Neural cell (in vitro differentiated cells): ENCODE data around the gene RBM8A. TPM values are rescaled to one million over a fixed set of nuclear protein-coding genes. Genes with fewer than 3 reads are reported as not detected.

Source experiments
- H2AFZ ChIP-seq: fragments of 200-600, 300-800 bp; sonication (generic), shearing (Covaris generic); 2 replicates; pipeline ENCODE4 v1.6.0; 2014; ENCODE audit warnings: low read depth, mild to moderate bottlenecking, antibody characterized with exemption, low read length, moderate library complexity
- H3F3A ChIP-seq: fragments of 200-600 bp; shearing (Covaris generic); 2 replicates; pipeline ENCODE4 v1.6.1; 2016; ENCODE audit warnings: mild to moderate bottlenecking, moderate library complexity, mixed read lengths, antibody characterized with exemption, low read length; ENCODE audit not compliant: insufficient read depth, poor library complexity, severe bottlenecking
- H3K27ac ChIP-seq: fragments of 200-600, 300-800 bp; sonication (generic), shearing (Covaris generic); 2 replicates; pipeline ENCODE4 v1.5.1; 2014; ENCODE audit warnings: mild to moderate bottlenecking, low read length, moderate library complexity
- H3K27me3 ChIP-seq: fragments of 300-800, 200-600 bp; sonication (generic), shearing (Covaris generic); 2 replicates; pipeline ENCODE4 v1.6.0; 2014; ENCODE audit warnings: mild to moderate bottlenecking, low read depth, low read length, moderate library complexity; ENCODE audit not compliant: insufficient read depth
- H3K36me3 ChIP-seq: fragments of 300-800, 200-600 bp; sonication (generic), shearing (Covaris generic); 2 replicates; pipeline ENCODE4 v1.5.1; 2014; ENCODE audit warnings: mild to moderate bottlenecking, antibody characterized with exemption, low read length, moderate library complexity; ENCODE audit not compliant: insufficient read depth
- H3K4me2 ChIP-seq: fragments of 300-800, 200-600 bp; sonication (generic), shearing (Covaris generic); 2 replicates; pipeline ENCODE4 v1.6.0; 2014; ENCODE audit warnings: mild to moderate bottlenecking, low read length
- H3K4me3 ChIP-seq: fragments of 300-800, 200-600 bp; sonication (generic), shearing (Covaris generic); 2 replicates; pipeline ENCODE4 v1.5.1; 2014; ENCODE audit warnings: mild to moderate bottlenecking, low read length, moderate library complexity
- H3K79me2 ChIP-seq: fragments of 200-600 bp; shearing (Covaris generic); replicated peaks from 2 replicates; pipeline ENCODE4 v1.6.0; 2014; ENCODE audit warnings: mild to moderate bottlenecking, low read length, moderate library complexity; ENCODE audit not compliant: insufficient read depth
- H3K9ac ChIP-seq: fragments of 300-800, 200-600 bp; sonication (generic), shearing (Covaris generic); 2 replicates; pipeline ENCODE4 v1.6.1; 2016; ENCODE audit warnings: mild to moderate bottlenecking, low read length, mixed read lengths
- H3K9me2 ChIP-seq: fragments of 200-600 bp; shearing (Covaris generic); 2 replicates; pipeline ENCODE4 v1.6.1; 2016; ENCODE audit warnings: mild to moderate bottlenecking, low read length, mixed read lengths; ENCODE audit not compliant: insufficient read depth
- H3K9me3 ChIP-seq: fragments of 200-600, 300-800 bp; sonication (generic), shearing (Covaris generic); 2 replicates; pipeline ENCODE4 v1.6.1; 2016; ENCODE audit warnings: mild to moderate bottlenecking, mixed run types, low read length, moderate library complexity, mixed read lengths
- H4K20me1 ChIP-seq: fragments of 200-600 bp; shearing (Covaris generic); 2 replicates; pipeline ENCODE4 v1.6.1; 2016; ENCODE audit warnings: mild to moderate bottlenecking, mixed run types; ENCODE audit not compliant: insufficient read depth
- EP300 ChIP-seq: fragments of 450-650 bp; conservative IDR thresholded peaks from 2 replicates; pipeline ENCODE4 v1.6.1; 2014; ENCODE audit warnings: antibody characterized with exemption, mild to moderate bottlenecking, moderate library complexity; ENCODE audit not compliant: poor library complexity, severe bottlenecking
- EZH2 ChIP-seq: fragments of 200-600, 300-800 bp; shearing (Covaris generic), sonication (generic); IDR thresholded peaks from 2 replicates; pipeline ENCODE4 v1.6.1; 2014; ENCODE audit warnings: antibody characterized with exemption, low read length, borderline replicate concordance, mild to moderate bottlenecking; ENCODE audit not compliant: insufficient read depth, poor library complexity, severe bottlenecking
- MXI1 ChIP-seq: fragments of 450-650 bp; conservative IDR thresholded peaks from 2 replicates; pipeline ENCODE4 v1.6.1; 2014; ENCODE audit warnings: antibody characterized with exemption, mild to moderate bottlenecking; ENCODE audit not compliant: poor library complexity, severe bottlenecking
- POLR2AphosphoS5 ChIP-seq: IDR thresholded peaks from 2 replicates; pipeline ENCODE4 v1.6.1; 2012
- RAD21 ChIP-seq: fragments of 450-650 bp; conservative IDR thresholded peaks from 2 replicates; pipeline ENCODE4 v1.6.1; 2014; ENCODE audit warnings: antibody characterized with exemption, mild to moderate bottlenecking, moderate library complexity
- SMC3 ChIP-seq: fragments of 450-650 bp; conservative IDR thresholded peaks from 2 replicates; pipeline ENCODE4 v1.6.1; 2014; ENCODE audit warnings: antibody characterized with exemption, mild to moderate bottlenecking, moderate library complexity; ENCODE audit not compliant: poor library complexity
- TAF1 ChIP-seq: IDR thresholded peaks from 2 replicates; pipeline ENCODE4 v1.6.1; 2012; ENCODE audit warnings: low read depth
- polyA plus RNA-seq: library from polyadenylated mRNA; depleted of rRNA; stranded (reverse); fragments of >200 nt; gene quantifications from 2 replicates; pipeline ENCODE4 v1.2.3, GENCODE V29; 2014
- TF ChIP-seq, protein P1 (sequence below): IDR thresholded peaks from 2 replicates; pipeline ENCODE4 v1.6.1; 2012; ENCODE audit warnings: borderline replicate concordance
- TF ChIP-seq, protein P2 (sequence below): fragments of 450-650 bp; IDR thresholded peaks from 2 replicates; pipeline ENCODE4 v1.5.1; 2014; ENCODE audit warnings: antibody characterized with exemption, mild to moderate bottlenecking, moderate library complexity; ENCODE audit not compliant: poor library complexity, severe bottlenecking

The RBM8A gene
- polyA plus RNA-seq, 1 donor from 2014 or later = 366 TPM

DNA sequence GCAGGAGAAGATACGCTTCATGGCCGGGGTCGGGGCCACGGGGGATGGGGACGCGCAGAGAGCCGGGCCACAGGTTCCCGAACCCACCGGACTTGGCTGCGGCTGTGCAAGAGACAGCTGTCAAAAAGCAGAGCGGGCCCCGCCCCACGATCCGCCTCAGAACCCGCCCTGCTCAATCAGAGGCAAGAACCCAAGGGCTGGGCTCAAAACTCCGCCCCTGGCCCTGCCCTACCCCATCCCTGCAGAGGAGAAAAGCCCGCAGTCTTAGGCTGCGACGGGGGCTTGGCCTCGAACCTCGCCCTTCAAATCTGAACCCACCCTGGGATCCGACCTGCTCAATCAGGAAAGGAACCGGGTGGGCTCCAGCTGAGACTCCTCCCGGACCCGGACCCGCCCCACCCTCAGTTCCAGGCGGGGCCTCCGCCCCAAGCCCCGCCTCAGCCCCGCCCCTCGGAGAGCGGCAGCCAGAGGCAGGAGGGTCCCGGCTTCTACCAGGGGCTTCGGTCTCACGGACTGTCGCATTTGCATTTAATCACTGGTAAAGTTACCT lies 41.5 kb downstream of the RBM8A start, which contains the start of gene ANKRD35:
Gene ANKRD35 (minus strand): TSS at position 129 of the 550 bp plus-strand sequence. CDS start 108 bp downstream, at position 21.
- H3K9me2 ChIP-seq = no peaks in the 10 kb centered on the region
- no peaks in the 10 kb centered on the region for H3K9me3 ChIP-seq
- H3K27me3 ChIP-seq = peaks cover 22% of the 10 kb centered on the region
- TF ChIP-seq, protein P1, sequence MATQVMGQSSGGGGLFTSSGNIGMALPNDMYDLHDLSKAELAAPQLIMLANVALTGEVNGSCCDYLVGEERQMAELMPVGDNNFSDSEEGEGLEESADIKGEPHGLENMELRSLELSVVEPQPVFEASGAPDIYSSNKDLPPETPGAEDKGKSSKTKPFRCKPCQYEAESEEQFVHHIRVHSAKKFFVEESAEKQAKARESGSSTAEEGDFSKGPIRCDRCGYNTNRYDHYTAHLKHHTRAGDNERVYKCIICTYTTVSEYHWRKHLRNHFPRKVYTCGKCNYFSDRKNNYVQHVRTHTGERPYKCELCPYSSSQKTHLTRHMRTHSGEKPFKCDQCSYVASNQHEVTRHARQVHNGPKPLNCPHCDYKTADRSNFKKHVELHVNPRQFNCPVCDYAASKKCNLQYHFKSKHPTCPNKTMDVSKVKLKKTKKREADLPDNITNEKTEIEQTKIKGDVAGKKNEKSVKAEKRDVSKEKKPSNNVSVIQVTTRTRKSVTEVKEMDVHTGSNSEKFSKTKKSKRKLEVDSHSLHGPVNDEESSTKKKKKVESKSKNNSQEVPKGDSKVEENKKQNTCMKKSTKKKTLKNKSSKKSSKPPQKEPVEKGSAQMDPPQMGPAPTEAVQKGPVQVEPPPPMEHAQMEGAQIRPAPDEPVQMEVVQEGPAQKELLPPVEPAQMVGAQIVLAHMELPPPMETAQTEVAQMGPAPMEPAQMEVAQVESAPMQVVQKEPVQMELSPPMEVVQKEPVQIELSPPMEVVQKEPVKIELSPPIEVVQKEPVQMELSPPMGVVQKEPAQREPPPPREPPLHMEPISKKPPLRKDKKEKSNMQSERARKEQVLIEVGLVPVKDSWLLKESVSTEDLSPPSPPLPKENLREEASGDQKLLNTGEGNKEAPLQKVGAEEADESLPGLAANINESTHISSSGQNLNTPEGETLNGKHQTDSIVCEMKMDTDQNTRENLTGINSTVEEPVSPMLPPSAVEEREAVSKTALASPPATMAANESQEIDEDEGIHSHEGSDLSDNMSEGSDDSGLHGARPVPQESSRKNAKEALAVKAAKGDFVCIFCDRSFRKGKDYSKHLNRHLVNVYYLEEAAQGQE = no peak
- TF ChIP-seq MXI1 = no peak
- TF ChIP-seq SMC3 = no peak
- no peak for TF ChIP-seq EP300
- no peak for TF ChIP-seq TAF1
- TF ChIP-seq, protein P2, sequence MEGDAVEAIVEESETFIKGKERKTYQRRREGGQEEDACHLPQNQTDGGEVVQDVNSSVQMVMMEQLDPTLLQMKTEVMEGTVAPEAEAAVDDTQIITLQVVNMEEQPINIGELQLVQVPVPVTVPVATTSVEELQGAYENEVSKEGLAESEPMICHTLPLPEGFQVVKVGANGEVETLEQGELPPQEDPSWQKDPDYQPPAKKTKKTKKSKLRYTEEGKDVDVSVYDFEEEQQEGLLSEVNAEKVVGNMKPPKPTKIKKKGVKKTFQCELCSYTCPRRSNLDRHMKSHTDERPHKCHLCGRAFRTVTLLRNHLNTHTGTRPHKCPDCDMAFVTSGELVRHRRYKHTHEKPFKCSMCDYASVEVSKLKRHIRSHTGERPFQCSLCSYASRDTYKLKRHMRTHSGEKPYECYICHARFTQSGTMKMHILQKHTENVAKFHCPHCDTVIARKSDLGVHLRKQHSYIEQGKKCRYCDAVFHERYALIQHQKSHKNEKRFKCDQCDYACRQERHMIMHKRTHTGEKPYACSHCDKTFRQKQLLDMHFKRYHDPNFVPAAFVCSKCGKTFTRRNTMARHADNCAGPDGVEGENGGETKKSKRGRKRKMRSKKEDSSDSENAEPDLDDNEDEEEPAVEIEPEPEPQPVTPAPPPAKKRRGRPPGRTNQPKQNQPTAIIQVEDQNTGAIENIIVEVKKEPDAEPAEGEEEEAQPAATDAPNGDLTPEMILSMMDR = no peak
- TF ChIP-seq POLR2AphosphoS5 = no peak
- TF ChIP-seq RAD21 = no peak
- no peak for TF ChIP-seq EZH2
- H3K9ac ChIP-seq = peak within 1 kb of the TSS; percentile 52
- no peaks in the 10 kb centered on the region for H3K79me2 ChIP-seq
- peak within 1 kb of the TSS; percentile 62 for H3K4me2 ChIP-seq
- no peaks in the 10 kb centered on the region for H4K20me1 ChIP-seq
- no peak within 1 kb of the TSS for H3K27ac ChIP-seq
- H3K4me3 ChIP-seq = peak within 1 kb of the TSS; percentile 81
- H3F3A ChIP-seq = no peaks in the 10 kb centered on the region
- no peaks in the 10 kb centered on the region for H3K36me3 ChIP-seq
- peak within 1 kb of the TSS; percentile 56 for H2AFZ ChIP-seq

DNA sequence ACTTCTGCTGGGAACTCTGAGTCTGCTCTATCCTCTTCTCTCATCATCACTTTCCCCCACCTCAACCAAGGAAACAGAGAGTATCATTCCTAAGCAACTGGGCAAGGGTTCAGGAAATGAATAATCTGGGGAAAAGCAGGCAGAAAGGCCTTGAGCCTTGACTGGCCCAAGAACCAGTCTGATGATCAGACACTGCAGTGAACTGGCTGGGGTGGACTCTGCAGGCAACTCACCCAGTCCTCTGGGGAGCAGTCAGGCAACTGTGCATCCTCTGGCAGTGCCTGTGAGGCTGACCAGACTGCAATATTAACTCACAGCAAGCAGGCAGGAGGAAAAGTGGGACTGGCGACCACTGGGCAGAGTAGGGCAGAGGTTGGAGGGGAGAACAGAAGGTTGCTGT lies 42.6 kb downstream of the RBM8A start:
- no peak overlapping the region for H3K9ac ChIP-seq
- H4K20me1 ChIP-seq = no peaks in the 10 kb centered on the region
- no peaks in the 10 kb centered on the region for H3K9me3 ChIP-seq
- no peaks in the 10 kb centered on the region for H3F3A ChIP-seq
- H3K9me2 ChIP-seq = no peaks in the 10 kb centered on the region
- H2AFZ ChIP-seq = no peak overlapping the region
- no peak for TF ChIP-seq MXI1
- no peak for TF ChIP-seq POLR2AphosphoS5
- TF ChIP-seq, protein P1 = no peak
- TF ChIP-seq TAF1 = no peak
- TF ChIP-seq SMC3 = no peak
- TF ChIP-seq, protein P2 = no peak
- TF ChIP-seq EP300 = no peak
- no peak overlapping the region for H3K4me2 ChIP-seq
- H3K27ac ChIP-seq = no peak overlapping the region
- no peaks in the 10 kb centered on the region for H3K79me2 ChIP-seq
- no peak overlapping the region for H3K4me3 ChIP-seq
- no peaks in the 10 kb centered on the region for H3K36me3 ChIP-seq
- H3K27me3 ChIP-seq = peaks cover 22% of the 10 kb centered on the region
